OCI-LY7 (cell line): ENCODE measurements around the gene UPF3B. TPM values are rescaled to one million over a fixed set of nuclear protein-coding genes. Genes with fewer than 3 reads are reported as not detected.
"Not testable (repeated sequence)": the region's sequence is repeated elsewhere in the genome, so short reads cannot be mapped to it uniquely, and the experiment has no call there.

Source experiments
- BruUV-seq: library from RNA; stranded (reverse); fragments of 400-500 nt; replicated peaks from 2 replicates; lab custom pipeline; 2021; lab: Mats Ljungman, UMichigan
- CTCF ChIA-PET: fragments of 300-600 bp; sonication (Branson Sonifier 250); formaldehyde crosslinking; loops from one replicate; lab custom pipeline; 2022; ENCODE audit warnings: antibody characterized with exemption; ENCODE audit not compliant: unreplicated experiment; lab: Charles Lee
- POLR2A ChIA-PET: fragments of 300-600 bp; sonication (Branson Sonifier 250); formaldehyde crosslinking; loops from one replicate; lab custom pipeline; 2022; ENCODE audit warnings: antibody characterized with exemption; lab: Charles Lee
- DNase-seq: peaks from one replicate; pipeline ENCODE4 v3.0.0-alpha.2; 2015; ENCODE audit warnings: low spot score
- H2AFZ ChIP-seq: fragments of 200-600 bp; sonication (generic), shearing (Covaris generic); 2 replicates; pipeline ENCODE4 v1.6.1; 2014; ENCODE audit warnings: mild to moderate bottlenecking, antibody characterized with exemption, low read length, moderate library complexity
- H3K27ac ChIP-seq: fragments of 200-600 bp; sonication (generic); 2 replicates; pipeline ENCODE4 v1.5.1; 2014; ENCODE audit warnings: mixed run types, low read depth, mild to moderate bottlenecking, moderate library complexity, low read length, inconsistent platforms; ENCODE audit not compliant: poor library complexity, severe bottlenecking
- H3K36me3 ChIP-seq: fragments of 200-600 bp; sonication (generic); 2 replicates; pipeline ENCODE4 v1.6.1; 2014; ENCODE audit warnings: mild to moderate bottlenecking, antibody characterized with exemption, low read length, moderate library complexity, mixed read lengths; ENCODE audit not compliant: insufficient read depth
- H3K4me1 ChIP-seq: fragments of 200-600 bp; sonication (generic); 2 replicates; pipeline ENCODE4 v1.5.1; 2014; ENCODE audit warnings: mild to moderate bottlenecking, low read length; ENCODE audit not compliant: insufficient read depth, poor library complexity, severe bottlenecking
- H3K4me2 ChIP-seq: fragments of 200-600 bp; sonication (generic); 2 replicates; pipeline ENCODE4 v1.6.1; 2014; ENCODE audit warnings: mild to moderate bottlenecking, low read length
- H3K4me3 ChIP-seq: fragments of 200-600 bp; sonication (generic); 2 replicates; pipeline ENCODE4 v1.5.1; 2014; ENCODE audit warnings: mild to moderate bottlenecking, low read depth, low read length; ENCODE audit not compliant: poor library complexity, severe bottlenecking
- H3K79me2 ChIP-seq: fragments of 200-600 bp; sonication (generic); 2 replicates; pipeline ENCODE4 v1.6.1; 2016; ENCODE audit warnings: low read depth, mild to moderate bottlenecking, low read length, moderate library complexity, mixed read lengths; ENCODE audit not compliant: insufficient read depth
- H3K9me2 ChIP-seq: fragments of 200-600 bp; sonication (generic); 2 replicates; pipeline ENCODE4 v1.6.1; 2016; ENCODE audit warnings: mild to moderate bottlenecking, low read length, mixed read lengths; ENCODE audit not compliant: insufficient read depth
- H3K9me3 ChIP-seq: fragments of 200-600 bp; sonication (generic); 2 replicates; pipeline ENCODE4 v1.6.1; 2014; ENCODE audit warnings: mild to moderate bottlenecking, mixed run types, low read length, mixed read lengths
- H4K20me1 ChIP-seq: fragments of 200-600 bp; sonication (generic); 2 replicates; pipeline ENCODE4 v1.6.1; 2014; ENCODE audit warnings: mild to moderate bottlenecking, antibody characterized with exemption, low read length, moderate library complexity, mixed read lengths; ENCODE audit not compliant: insufficient read depth
- CTCF ChIP-seq: fragments of 200-600 bp; sonication (generic); conservative IDR thresholded peaks from 2 replicates; pipeline ENCODE4 v1.5.1; 2014; ENCODE audit warnings: mild to moderate bottlenecking, antibody characterized with exemption, low read length, moderate library complexity, mixed read lengths
- EZH2phosphoT487 ChIP-seq: fragments of 200-600 bp; sonication (generic); IDR thresholded peaks from 2 replicates; pipeline ENCODE4 v1.6.1; 2018; ENCODE audit warnings: low read depth, borderline replicate concordance, mild to moderate bottlenecking, mixed run types, antibody characterized with exemption, low read length, moderate library complexity, mixed read lengths
- intact Hi-C: fragments of 100-400 bp; cut with micrococcal nuclease; formaldehyde crosslinking; loops from one replicate; pipeline ENCODE4 v1.10.0; 2022; ENCODE audit not compliant: unreplicated experiment
- total RNA-seq, 2 experiments: library from RNA; depleted of rRNA in 1 of 2; stranded (reverse); fragments of >200 nt in 1 of 2; shearing (Covaris generic) in 1 of 2; gene quantifications; 2 replicates each; pipeline ENCODE4 v1.2.3, GENCODE V29; 2014 to 2022

Gene UPF3B
- total RNA-seq, 2 experiments from 2014 or later = 8.7 to 25.5 TPM

DNA sequence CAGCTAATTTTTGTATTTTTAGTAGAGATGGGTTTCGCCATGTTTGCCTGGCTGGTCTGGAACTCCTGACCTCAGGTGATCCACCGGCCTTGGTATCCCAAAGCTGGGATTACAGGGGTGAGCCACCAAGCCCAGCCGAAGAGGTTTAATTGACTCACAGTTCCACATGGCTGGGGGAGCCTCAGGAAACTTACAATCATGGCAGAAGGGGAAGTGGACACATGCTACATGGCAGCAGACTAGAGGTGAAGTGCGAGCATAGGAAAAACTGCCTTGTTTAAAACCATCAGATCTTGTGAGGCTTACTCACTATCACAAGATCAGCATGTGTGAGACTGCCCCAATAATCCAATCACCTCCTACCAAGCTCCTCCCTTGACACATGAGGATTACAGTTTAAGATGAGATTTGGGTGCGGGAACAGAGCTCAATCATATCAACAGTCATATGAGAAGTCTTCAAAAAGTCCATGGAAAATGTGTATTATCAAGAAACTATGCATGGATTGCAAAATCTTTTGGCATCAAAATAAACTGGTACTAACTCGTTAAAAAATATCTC lies 35.6 kb downstream of the UPF3B start:
- TF ChIP-seq EZH2phosphoT487 = no peak
- no peak for TF ChIP-seq CTCF
- Histone ChIP-seq H3K4me2 (no peak overlapping the region), H3K36me3 (no peaks in the 10 kb centered on the region), H3K4me3 (no peak overlapping the region), H3K9me2 (no peaks in the 10 kb centered on the region), H3K79me2 (no peaks in the 10 kb centered on the region), H3K4me1 (peaks cover 8% of the 10 kb centered on the region), H2AFZ (no peak overlapping the region), H3K27ac (no peak overlapping the region), H3K9me3 (no peaks in the 10 kb centered on the region), H4K20me1 (no peaks in the 10 kb centered on the region)
- POLR2A ChIA-PET = interaction anchor here (1.6 kb wide), 1 partner anchor 10 kb away, joined by 3 read pairs; no protein-coding TSS in a partner anchor
- DNase-seq = no peak
- intact Hi-C loops = no loop called here
- CTCF ChIA-PET = no interaction called here
- no TSS peak for BruUV-seq

- CTCF ChIA-PET = no interaction called here
- no peaks in the 10 kb centered on the region for H3K9me3 ChIP-seq
- no peak for DNase-seq
- POLR2A ChIA-PET = interaction anchor here (1.6 kb wide), 1 partner anchor 9 kb away, joined by 3 read pairs; no protein-coding TSS in a partner anchor
- no peaks in the 10 kb centered on the region for H3K9me2 ChIP-seq
- no peak overlapping the region for H2AFZ ChIP-seq
- no peaks in the 10 kb centered on the region for H3K36me3 ChIP-seq
- H3K4me1 ChIP-seq = peaks cover under 1% of the 10 kb centered on the region
- BruUV-seq = no TSS peak
- H3K27ac ChIP-seq = no peak overlapping the region
- no peak overlapping the region for H3K4me2 ChIP-seq
- no peaks in the 10 kb centered on the region for H4K20me1 ChIP-seq
- TF ChIP-seq EZH2phosphoT487 = no peak
- no peak for TF ChIP-seq CTCF
- H3K4me3 ChIP-seq = no peak overlapping the region
- H3K79me2 ChIP-seq = no peaks in the 10 kb centered on the region
- intact Hi-C loops = no loop called here
These were observed 36.5 kb downstream of the UPF3B start for GRCh38 chrX:119816300-119816699.

DNA sequence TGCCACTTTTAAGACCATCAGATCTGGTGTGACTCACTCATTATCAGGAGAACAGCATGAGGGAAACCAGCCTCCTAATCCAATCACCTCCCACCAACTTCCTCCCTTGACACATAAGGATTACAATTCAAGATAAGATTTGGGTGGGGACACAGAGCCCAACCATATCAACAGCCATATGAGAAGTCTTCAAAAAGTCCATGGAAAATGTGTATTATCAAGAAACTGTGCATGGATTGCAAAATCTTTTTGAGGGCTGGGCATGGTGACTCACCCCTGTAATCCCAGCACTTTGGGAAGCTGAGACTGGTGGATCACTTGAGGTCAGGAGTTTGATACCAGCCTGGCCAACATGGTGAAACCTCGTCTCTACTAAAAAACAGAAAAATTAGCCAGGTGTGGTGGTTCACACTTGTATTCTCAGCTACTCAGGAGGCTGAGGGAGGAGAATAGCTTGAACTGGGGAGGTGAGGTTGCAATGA lies 43.5 kb downstream of the UPF3B start:
- no peaks in the 10 kb centered on the region for H4K20me1 ChIP-seq
- H3K4me2 ChIP-seq = no peak overlapping the region
- H2AFZ ChIP-seq = no peak overlapping the region
- ChIA-PET POLR2A (interaction anchor here (1.0 to 1.3 kb wide), 2 partner anchors 8 to 12 kb away, joined by 3 to 4 read pairs; no protein-coding TSS in a partner anchor), CTCF (no interaction called here)
- DNase-seq = no peak
- H3K27ac ChIP-seq = no peak overlapping the region
- H3K79me2 ChIP-seq = no peaks in the 10 kb centered on the region
- H3K9me3 ChIP-seq = no peaks in the 10 kb centered on the region
- H3K4me3 ChIP-seq = no peak overlapping the region
- intact Hi-C loops = no loop called here
- H3K36me3 ChIP-seq = no peaks in the 10 kb centered on the region
- BruUV-seq = no TSS peak
- no peak for TF ChIP-seq EZH2phosphoT487
- no peak for TF ChIP-seq CTCF
- no peaks in the 10 kb centered on the region for H3K4me1 ChIP-seq
- no peaks in the 10 kb centered on the region for H3K9me2 ChIP-seq

DNA sequence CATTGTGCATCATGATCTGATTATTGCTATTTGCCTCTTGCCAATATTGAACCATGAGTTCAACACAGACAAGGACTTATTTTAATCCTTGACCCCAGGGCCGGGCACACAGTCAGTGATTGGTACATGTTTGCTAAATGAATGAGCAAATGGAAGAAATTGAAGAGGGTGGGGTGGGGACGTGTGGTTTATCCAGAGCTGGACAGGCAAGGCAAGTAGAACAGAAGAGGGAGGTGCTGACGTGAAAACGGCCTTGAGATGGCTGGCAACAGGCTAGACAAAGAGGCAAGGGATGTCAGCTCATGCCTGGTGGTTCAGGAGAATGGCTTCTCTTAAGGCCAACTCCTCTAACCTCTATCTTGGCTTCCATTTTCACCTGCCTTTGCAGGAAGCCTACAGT lies 44.3 kb downstream of the UPF3B start:
- H3K36me3 ChIP-seq, H3K27ac ChIP-seq, H4K20me1 ChIP-seq, H3K4me1 ChIP-seq, H3K79me2 ChIP-seq, H3K9me2 ChIP-seq, CTCF ChIA-PET, H3K9me3 ChIP-seq, intact Hi-C loops, DNase-seq, H2AFZ ChIP-seq, H3K4me3 ChIP-seq, H3K4me2 ChIP-seq, POLR2A ChIA-PET, BruUV-seq: not testable (repeated sequence)
